ENCODE measurements around the gene AKAP6. TPM values are rescaled to one million over a fixed set of nuclear protein-coding genes. Genes with fewer than 3 reads are reported as not detected.

AKAP6 gene
- total RNA-seq, 1 experiment from 2014 or later, result 1.1 TPM

GRCh38 chr14:32784405-32784804 lies 455.3 kb downstream of the AKAP6 start:
- H3K27ac ChIP-seq (ENCODE audit: insufficient read length, low read depth, low read length), result no peak overlapping the region
- H2AFZ ChIP-seq (ENCODE audit: low read length), result no peak overlapping the region
- H3K4ac ChIP-seq (ENCODE audit: low read depth, low read length), result no peak overlapping the region
- no peak overlapping the region for H3K56ac ChIP-seq (ENCODE audit: insufficient read length, low read depth, low read length)
- H3K79me2 ChIP-seq (ENCODE audit: insufficient read depth, low read length), result no peaks in the 10 kb centered on the region
- no peak overlapping the region for H3K23ac ChIP-seq (ENCODE audit: insufficient read length, low read depth, low read length)
- H3K27me3 Mint-ChIP-seq (ENCODE audit: low read depth), result no peaks in the 10 kb centered on the region
- H3K79me1 ChIP-seq (ENCODE audit: insufficient read depth, low read depth, low read length, poor library complexity, severe bottlenecking), result no peaks in the 10 kb centered on the region
- H3K23me2 ChIP-seq (ENCODE audit: insufficient read length, low read depth, low read length, poor library complexity, severe bottlenecking), result no peaks in the 10 kb centered on the region
- H3K9ac ChIP-seq (ENCODE audit: extremely low read depth, insufficient read length, low read length), result no peak overlapping the region
- no peak overlapping the region for H3K27ac Mint-ChIP-seq
- H4K20me1 ChIP-seq (ENCODE audit: control insufficient read depth, insufficient read depth, insufficient read length), result no peaks in the 10 kb centered on the region
- no peaks in the 10 kb centered on the region for H3K4me1 Mint-ChIP-seq
- H3T11ph ChIP-seq (ENCODE audit: low read length), result no peak overlapping the region
- no peak overlapping the region for H2BK5ac ChIP-seq (ENCODE audit: insufficient read length, low read length)
- H3K4me1 ChIP-seq (ENCODE audit: insufficient read depth, low read length), result no peaks in the 10 kb centered on the region
- H3K36me3 Mint-ChIP-seq (ENCODE audit: insufficient read depth in 1 of 3, low read depth in 3 of 3), result no peaks in the 10 kb centered on the region
- H3K14ac ChIP-seq (ENCODE audit: insufficient read depth, low read length), result no peak overlapping the region
- H3K27me3 ChIP-seq (ENCODE audit: insufficient read depth, low read length), result no peaks in the 10 kb centered on the region
- no peak overlapping the region for H2BK12ac ChIP-seq (ENCODE audit: insufficient read length, low read depth, low read length)
- DNase-seq, result no peak
- no peak overlapping the region for H2BK120ac ChIP-seq (ENCODE audit: low read depth, low read length, poor library complexity, severe bottlenecking)
- no peak overlapping the region for H2AK5ac ChIP-seq (ENCODE audit: insufficient read length, low read length)
- H2BK20ac ChIP-seq (ENCODE audit: low read depth, low read length, poor library complexity, severe bottlenecking), result no peak overlapping the region
- TF ChIP-seq, protein P1, sequence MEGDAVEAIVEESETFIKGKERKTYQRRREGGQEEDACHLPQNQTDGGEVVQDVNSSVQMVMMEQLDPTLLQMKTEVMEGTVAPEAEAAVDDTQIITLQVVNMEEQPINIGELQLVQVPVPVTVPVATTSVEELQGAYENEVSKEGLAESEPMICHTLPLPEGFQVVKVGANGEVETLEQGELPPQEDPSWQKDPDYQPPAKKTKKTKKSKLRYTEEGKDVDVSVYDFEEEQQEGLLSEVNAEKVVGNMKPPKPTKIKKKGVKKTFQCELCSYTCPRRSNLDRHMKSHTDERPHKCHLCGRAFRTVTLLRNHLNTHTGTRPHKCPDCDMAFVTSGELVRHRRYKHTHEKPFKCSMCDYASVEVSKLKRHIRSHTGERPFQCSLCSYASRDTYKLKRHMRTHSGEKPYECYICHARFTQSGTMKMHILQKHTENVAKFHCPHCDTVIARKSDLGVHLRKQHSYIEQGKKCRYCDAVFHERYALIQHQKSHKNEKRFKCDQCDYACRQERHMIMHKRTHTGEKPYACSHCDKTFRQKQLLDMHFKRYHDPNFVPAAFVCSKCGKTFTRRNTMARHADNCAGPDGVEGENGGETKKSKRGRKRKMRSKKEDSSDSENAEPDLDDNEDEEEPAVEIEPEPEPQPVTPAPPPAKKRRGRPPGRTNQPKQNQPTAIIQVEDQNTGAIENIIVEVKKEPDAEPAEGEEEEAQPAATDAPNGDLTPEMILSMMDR (conservative IDR thresholded peaks at IDR 0.05), result no peak
- WGBS (ENCODE audit: extremely low coverage, insufficient read length, low lambda C conversion rate), result no CpG with 5 or more reads among the region's 3 CpGs
- H2BK15ac ChIP-seq (ENCODE audit: low read depth, low read length), result no peak overlapping the region
- H3K4me2 ChIP-seq (ENCODE audit: insufficient read depth, insufficient read length, low read length), result no peak overlapping the region
- H4K5ac ChIP-seq (ENCODE audit: insufficient read length, low read depth, low read length), result no peak overlapping the region
- H3K4me3 Mint-ChIP-seq, result no peak overlapping the region
- no peak overlapping the region for H3K18ac ChIP-seq (ENCODE audit: insufficient read length, low read depth, low read length)
- H3K9me3 ChIP-seq (ENCODE audit: control insufficient read depth, low read depth, low read length), result no peaks in the 10 kb centered on the region
- H4K91ac ChIP-seq (ENCODE audit: insufficient read length, low read depth, low read length), result no peak overlapping the region
- peaks cover 0 to 3% of the 10 kb centered on the region in 2 experiments; a peak in 1 of 5 replicates for H3K9me3 Mint-ChIP-seq
- no peak overlapping the region for H4K8ac ChIP-seq (replicated peaks; ENCODE audit: insufficient read length, low read depth, low read length)

All from H9 (cell line).